HG02763 (cell line): ENCODE measurements around the gene DIP2A.
"Not testable (repeated sequence)": the region's sequence is repeated elsewhere in the genome, so short reads cannot be mapped to it uniquely, and the experiment has no call there.

Experiments used
- ATAC-seq: cut with Tn5 transposase; IDR thresholded peaks from one replicate; pipeline ENCODE4 v1.9.1; 2021; ENCODE audit warnings: mild to moderate bottlenecking, moderate library complexity; ENCODE audit not compliant: unreplicated experiment

DIP2A gene

DNA sequence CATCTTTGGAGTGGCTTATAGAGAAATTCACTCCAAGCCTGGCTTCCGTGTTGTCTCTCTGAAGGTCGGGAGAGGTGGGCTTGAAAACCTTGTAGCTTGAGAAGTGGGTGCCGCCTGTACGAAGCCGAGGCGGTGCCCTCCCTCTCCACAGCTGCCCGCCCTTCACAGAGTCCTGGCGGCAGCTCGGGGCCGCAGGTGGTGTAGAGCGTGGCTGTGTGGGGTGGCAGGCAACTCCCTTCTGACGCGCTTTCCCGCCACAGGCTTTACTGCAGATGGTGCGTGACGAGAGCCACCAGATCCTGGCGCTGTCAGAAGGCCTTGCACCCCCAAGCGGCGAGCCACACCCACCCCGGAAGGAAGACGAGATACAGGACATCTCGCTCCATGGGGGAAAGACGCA lies 33.1 kb upstream of the DIP2A start:
- ATAC-seq: no peak

- ATAC-seq: no peak
These were observed 32.2 kb upstream of the DIP2A start for GRCh38 chr21:46426313-46427046.

DNA sequence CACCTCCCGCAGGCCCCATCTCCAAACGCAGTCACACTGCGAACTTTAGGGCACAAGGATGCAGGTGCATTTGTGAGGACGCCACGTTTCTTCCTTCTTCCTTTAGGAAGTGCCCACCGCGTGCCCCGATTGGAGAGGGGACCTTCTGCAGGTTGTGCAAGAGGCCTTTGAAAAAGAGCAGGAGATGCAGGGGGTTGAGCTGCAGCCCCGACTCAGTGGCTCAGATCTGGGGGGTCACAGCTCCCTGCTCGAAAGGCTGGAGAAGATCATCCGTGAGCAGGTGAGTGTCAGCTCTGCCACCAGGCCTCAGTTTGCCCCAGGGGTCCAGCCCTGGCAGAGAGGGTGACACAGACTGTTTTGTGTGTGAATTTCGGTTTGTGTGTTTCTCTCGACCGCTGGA lies 31.2 kb upstream of the DIP2A start:
- ATAC-seq: no peak

GRCh38 chr21:46428286-46428685 lies 30.4 kb upstream of the DIP2A start:
- ATAC-seq: no peak

GRCh38 chr21:46428987-46429710 lies 29.5 kb upstream of the DIP2A start:
- no peak for ATAC-seq

DNA sequence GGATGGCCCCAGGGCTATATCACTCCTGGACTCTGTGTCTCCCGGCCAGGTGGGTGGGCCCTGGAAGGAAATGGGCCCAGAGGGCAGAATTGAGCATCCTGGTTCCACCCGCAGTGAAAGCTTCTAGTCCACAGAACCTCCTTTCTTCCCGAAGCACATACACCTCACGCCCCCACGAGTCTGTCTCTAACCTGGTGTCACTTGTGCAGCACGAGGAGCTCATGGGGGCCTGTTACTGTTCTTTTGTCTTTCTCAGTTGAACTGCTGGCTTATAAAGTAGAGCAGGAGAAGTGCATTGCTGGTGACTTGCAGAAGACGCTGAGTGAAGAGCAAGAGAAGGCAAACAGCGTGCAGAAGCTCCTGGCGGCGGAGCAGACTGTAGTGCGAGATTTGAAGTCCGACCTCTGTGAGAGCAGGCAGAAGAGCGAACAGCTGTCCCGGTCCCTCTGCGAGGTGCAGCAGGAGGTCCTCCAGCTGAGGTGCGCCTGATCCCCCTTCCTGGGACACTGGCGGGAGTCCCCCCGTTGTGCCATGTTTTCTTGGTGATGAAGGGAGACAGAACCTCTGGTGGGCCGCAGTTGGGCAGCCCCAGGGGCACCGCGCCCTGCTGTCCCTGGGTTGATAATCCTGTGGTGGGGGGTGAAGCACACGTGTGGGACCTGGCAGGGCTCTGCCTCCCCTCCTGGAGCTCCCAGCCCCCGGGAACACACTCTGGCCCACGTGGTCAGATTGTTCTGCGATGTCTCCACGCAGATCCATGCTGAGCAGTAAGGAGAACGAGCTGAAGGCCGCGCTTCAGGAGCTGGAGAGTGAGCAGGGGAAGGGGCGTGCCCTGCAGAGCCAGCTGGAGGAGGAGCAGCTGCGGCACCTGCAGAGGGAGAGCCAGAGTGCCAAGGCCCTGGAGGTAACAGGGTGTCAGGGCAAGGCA lies 28.7 kb upstream of the DIP2A start:
- ATAC-seq: no peak

- no peak for ATAC-seq
These were observed 27.2 kb upstream of the DIP2A start for GRCh38 chr21:46431448-46431847.

DNA sequence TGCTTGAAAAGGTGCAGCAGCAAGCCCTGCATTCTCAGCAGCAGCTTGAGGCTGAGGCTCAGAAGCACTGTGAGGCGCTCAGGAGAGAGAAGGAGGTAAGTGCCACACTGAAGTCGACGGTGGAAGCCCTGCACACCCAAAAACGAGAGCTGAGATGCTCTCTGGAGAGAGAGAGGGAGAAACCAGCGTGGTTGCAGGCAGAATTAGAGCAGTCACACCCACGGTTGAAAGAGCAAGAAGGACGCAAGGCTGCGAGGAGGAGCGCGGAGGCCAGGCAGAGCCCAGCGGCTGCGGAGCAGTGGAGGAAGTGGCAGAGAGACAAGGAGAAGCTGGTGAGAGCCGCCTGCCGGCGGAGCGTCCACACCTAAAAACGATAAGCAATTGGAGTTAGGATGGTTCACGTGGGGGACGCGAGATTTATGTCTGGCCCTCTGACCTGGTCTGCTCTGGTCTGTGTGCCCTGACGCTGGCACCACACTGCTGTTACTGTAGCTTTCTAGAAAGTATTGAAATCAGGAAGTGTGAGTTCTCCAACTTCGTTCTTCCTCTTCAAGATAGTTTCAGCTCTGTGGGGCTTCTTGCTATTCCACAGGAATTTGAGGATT lies 26.7 kb upstream of the DIP2A start:
- ATAC-seq: no peak

- ATAC-seq: not testable (repeated sequence)
These were observed 25.6 kb upstream of the DIP2A start for GRCh38 chr21:46433116-46433515.

- no peak for ATAC-seq
These were observed 24.3 kb upstream of the DIP2A start for GRCh38 chr21:46434322-46434958.

DNA sequence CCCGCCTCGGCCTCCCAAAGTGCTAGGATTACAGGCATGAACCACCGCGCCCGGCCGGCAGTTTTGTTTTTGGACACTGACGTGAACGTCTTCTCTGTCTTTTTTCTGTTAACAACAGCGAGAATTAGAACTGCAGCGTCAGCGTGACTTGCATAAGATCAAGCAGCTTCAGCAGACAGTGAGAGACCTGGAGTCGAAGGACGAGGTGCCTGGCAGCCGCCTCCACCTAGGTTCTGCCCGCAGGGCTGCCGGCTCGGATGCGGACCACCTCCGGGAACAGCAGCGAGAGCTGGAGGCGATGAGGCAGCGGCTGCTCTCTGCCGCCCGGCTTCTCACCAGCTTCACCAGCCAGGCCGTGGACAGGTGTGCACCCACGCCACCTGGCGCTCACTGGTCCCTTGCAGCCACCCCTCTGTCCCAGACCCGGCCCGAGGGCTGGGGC lies 22.9 kb upstream of the DIP2A start:
- no peak for ATAC-seq

- no peak for ATAC-seq
These were observed 22.1 kb upstream of the DIP2A start for GRCh38 chr21:46436621-46437020.

DNA sequence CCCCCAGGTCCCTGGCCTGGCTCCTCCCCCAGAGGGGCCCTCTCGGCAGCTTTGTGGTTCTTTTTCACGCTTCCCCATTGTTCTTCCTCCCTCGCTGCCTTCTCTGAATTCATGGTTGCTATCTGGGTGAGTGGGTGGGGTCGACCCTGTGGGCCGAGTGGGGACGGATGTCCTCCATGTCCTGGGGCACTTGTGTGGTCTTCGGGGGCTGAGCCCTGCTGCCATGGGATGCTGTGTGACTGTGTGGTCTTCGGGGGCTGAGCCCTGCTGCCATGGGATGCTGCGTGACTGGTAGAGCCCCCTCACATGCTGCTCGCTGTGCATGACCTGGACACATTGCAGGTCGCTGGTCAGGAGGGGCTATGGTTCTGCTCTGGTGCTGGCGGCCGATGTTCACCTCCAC lies 21.6 kb upstream of the DIP2A start:
- no peak for ATAC-seq

- ATAC-seq: no peak
These were observed 21.2 kb upstream of the DIP2A start for GRCh38 chr21:46437511-46437910.

- no peak for ATAC-seq
These were observed 20.4 kb upstream of the DIP2A start for GRCh38 chr21:46438241-46438640.

DNA sequence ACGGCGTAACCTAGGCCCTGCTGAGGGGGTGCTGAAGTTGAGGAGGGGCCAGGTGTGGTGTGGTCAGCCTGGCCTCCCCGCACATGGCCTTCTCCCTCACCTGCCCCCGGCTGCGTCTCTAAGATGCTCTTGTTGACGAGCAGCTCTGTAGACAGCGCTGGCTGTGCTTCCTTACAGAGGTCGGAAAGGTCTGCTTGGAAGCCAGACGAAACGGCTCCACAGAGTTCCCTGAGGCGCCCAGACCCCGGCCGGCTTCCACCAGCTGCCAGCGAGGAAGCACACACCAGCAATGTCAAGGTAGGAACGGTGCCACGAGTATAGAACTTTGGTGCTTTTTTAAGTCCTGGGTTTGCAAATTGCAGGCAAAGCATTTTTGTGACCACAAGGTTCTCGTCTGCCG lies 18.8 kb upstream of the DIP2A start:
- ATAC-seq: no peak

GRCh38 chr21:46441331-46441730 lies 17.4 kb upstream of the DIP2A start:
- no peak for ATAC-seq

DNA sequence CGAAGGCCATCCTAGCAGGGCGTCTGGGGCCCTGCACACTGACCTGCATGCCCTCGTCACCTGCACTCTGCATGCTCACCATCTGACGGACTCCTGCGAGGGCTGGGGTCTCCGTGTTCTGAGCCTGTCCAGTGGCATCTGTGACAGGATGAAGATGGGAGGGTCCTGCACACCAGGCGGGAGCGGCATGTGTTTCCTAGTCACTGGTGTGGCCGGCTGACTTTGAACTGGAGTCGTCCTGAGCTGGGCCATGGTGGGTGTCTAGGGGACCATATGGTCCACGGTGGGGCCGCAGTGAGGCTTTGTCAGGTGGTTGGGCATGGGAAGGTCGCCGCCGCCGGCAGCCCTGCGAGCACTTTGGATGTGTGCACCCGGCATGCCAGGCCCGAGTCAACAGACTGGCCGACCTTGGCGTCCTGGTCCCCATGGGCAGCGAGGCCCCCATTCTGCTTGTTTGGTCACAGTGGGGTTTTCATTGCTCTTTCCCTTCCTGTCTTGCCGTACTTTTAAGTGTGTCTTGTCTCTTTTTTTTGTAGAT lies 16.7 kb upstream of the DIP2A start:
- ATAC-seq: no peak

DNA sequence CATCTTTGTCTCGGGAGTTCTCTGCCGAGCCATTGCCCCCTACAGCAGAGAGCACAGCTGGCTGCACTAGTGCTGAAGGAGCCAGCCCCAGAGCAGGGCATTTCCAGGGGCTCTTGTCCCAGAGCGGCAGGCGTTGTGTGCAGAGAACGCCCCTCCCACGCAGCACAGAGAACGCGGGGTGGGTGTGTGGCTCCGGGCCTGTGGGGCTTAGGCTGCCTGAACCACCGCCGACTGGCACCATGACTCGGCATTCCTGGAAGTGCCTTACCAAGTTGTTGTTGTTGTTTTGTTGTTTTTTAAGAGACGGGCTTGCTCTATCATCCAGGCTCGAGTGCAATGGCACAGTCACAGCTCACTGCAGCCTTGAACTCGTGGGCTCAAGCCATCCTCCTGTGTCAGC lies 15.8 kb upstream of the DIP2A start:
- no peak for ATAC-seq

DNA sequence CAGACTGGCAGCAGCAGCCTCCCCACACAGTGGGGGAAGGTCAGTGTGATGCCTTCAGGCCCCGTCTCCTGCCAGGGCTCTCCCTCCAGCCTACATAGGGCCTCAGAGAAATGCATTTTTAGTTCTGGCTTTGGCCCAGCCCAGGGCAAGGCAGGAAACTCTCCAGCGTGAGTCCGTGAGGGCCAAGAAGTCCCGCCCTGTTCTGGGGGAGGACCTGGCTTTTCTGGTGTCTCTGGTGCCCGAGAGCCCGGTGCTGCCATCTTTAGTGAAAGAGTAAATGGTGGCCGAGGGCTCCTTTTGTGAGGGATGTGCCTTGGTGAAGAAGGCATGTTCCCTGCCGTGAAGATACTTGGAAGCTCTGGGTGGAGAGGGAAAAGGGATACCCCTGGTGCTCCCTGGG lies 14.8 kb upstream of the DIP2A start:
- ATAC-seq: no peak
